B cell (primary cell): ENCODE data around the gene SLF2. TPM values are rescaled to one million over a fixed set of nuclear protein-coding genes. Genes with fewer than 3 reads are reported as not detected.

ENCODE experiments used
- ATAC-seq: fragments of 200-7000 bp; cut with Tn5 transposase; one replicate; pipeline ENCODE4 v1.10.0; 2021; ENCODE audit warnings: low read depth, mild to moderate bottlenecking, moderate number of reproducible peaks, moderate library complexity
- CTCF ChIA-PET: fragments of 350-600 bp; sonication (Branson Sonifier 250); formaldehyde crosslinking; loops from one replicate; lab custom pipeline; 2021; ENCODE audit warnings: antibody characterized with exemption, inconsistent platforms; lab: Charles Lee
- POLR2A ChIA-PET: fragments of 350-600 bp; sonication (Branson Sonifier 250); formaldehyde crosslinking; loops from one replicate; lab custom pipeline; 2021; ENCODE audit warnings: antibody characterized with exemption; lab: Charles Lee
- DNase-seq: peaks from one replicate; pipeline ENCODE4 v3.0.0; 2013
- H2AFZ ChIP-seq: 2 replicates; pipeline ENCODE4 v1.6.1; 2012; ENCODE audit warnings: mild to moderate bottlenecking, low read depth, low read length; ENCODE audit not compliant: insufficient read depth, poor library complexity, severe bottlenecking
- H3K27ac ChIP-seq, 2 donors: 1 replicate in 1 of 2; 2 replicates in 1 of 2; pipeline ENCODE4 v1.5.1; 2012 to 2013; ENCODE audit warnings: low read length in 2 of 2, mild to moderate bottlenecking in 2 of 2, moderate library complexity in 1 of 2
- H3K27me3 ChIP-seq, 4 experiments: fragments of 200-600 bp in 1 of 4; sonication (generic) in 1 of 4; replicated peaks in 1 of 4; 1 replicate in 2 of 4; 2 replicates in 2 of 4; pipeline versions ENCODE4 v1.6.1 to v1.7.0; 2013 to 2016; ENCODE audit warnings: low read length in 3 of 4, mild to moderate bottlenecking in 2 of 4, mixed read lengths in 1 of 4, moderate library complexity in 1 of 4; ENCODE audit not compliant: insufficient read depth in 4 of 4, control insufficient read depth in 3 of 4; ENCODE audit errors: control extremely low read depth in 1 of 4
- H3K36me3 ChIP-seq, 2 experiments: replicated peaks in 1 of 2; 1 replicate in 1 of 2; 2 replicates in 1 of 2; pipeline versions ENCODE4 v1.6.1 to v1.7.1; 2013; ENCODE audit warnings: low read length in 1 of 2; ENCODE audit not compliant: insufficient read depth in 2 of 2, control insufficient read depth in 1 of 2; ENCODE audit errors: control extremely low read depth in 1 of 2, extremely low read depth in 1 of 2
- H3K4me1 ChIP-seq, 2 donors: fragments of 200-600 bp in 1 of 2; sonication (generic) in 1 of 2; 1 replicate in 1 of 2; 2 replicates in 1 of 2; pipeline versions ENCODE4 v1.5.1 to v1.6.1; 2013 to 2017; ENCODE audit warnings: low read length in 2 of 2; ENCODE audit not compliant: control insufficient read depth in 2 of 2, insufficient read depth in 2 of 2
- H3K4me2 ChIP-seq: replicated peaks from 2 replicates; pipeline ENCODE3; 2012; ENCODE audit warnings: mild to moderate bottlenecking, low read depth, low read length; ENCODE audit not compliant: poor library complexity, severe bottlenecking
- H3K4me3 ChIP-seq, 5 experiments: fragments of 200-600 bp in 1 of 5; sonication (generic) in 1 of 5; 1 replicate in 3 of 5; 2 replicates in 2 of 5; pipeline versions ENCODE4 v1.5.1 to v1.7.0; 2011 to 2016; ENCODE audit warnings: low read length in 4 of 5, mild to moderate bottlenecking in 4 of 5, low read depth in 2 of 5, control low read depth in 1 of 5, moderate library complexity in 1 of 5; ENCODE audit not compliant: insufficient read depth in 1 of 5; ENCODE audit errors: control extremely low read depth in 1 of 5, extremely low read depth in 1 of 5
- H3K79me2 ChIP-seq: fragments of 200-600 bp; sonication (generic); one replicate; pipeline ENCODE4 v1.6.0; 2016; ENCODE audit warnings: low read length; ENCODE audit not compliant: control insufficient read depth, insufficient read depth
- H3K9ac ChIP-seq: fragments of 200-600 bp; sonication (generic); 2 replicates; pipeline ENCODE4 v1.6.1; 2017; ENCODE audit warnings: mild to moderate bottlenecking, low read length, moderate library complexity
- H3K9me3 ChIP-seq, 3 donors: one replicate each; pipeline versions ENCODE4 v1.6.1 to v1.7.1; 2013; ENCODE audit warnings: low read length in 2 of 3; ENCODE audit not compliant: control insufficient read depth in 2 of 3, insufficient read depth in 1 of 3; ENCODE audit errors: control extremely low read depth in 1 of 3
- H4K20me1 ChIP-seq: 2 replicates; pipeline ENCODE4 v1.6.0; 2012; ENCODE audit warnings: mild to moderate bottlenecking, low read length; ENCODE audit not compliant: insufficient read depth, control insufficient read depth, poor library complexity, severe bottlenecking
- H3K27ac Mint-ChIP-seq: one replicate; pipeline ENCODE4 v1.8.0; 2021; ENCODE audit warnings: mixed read lengths
- H3K27me3 Mint-ChIP-seq: one replicate; pipeline ENCODE4 v1.8.0; 2021; ENCODE audit warnings: mixed read lengths
- H3K4me1 Mint-ChIP-seq: one replicate; pipeline ENCODE4 v1.8.0; 2021; ENCODE audit warnings: mixed read lengths
- H3K4me3 Mint-ChIP-seq: one replicate; pipeline ENCODE4 v1.8.0; 2021; ENCODE audit warnings: mixed read lengths
- H3K9me3 Mint-ChIP-seq: one replicate; pipeline ENCODE4 v1.8.0; 2022; ENCODE audit warnings: mixed read lengths; ENCODE audit not compliant: insufficient read depth
- EZH2 ChIP-seq: IDR thresholded peaks from 2 replicates; pipeline ENCODE4 v1.6.1; 2012; ENCODE audit warnings: borderline replicate concordance, low read depth, mild to moderate bottlenecking, moderate library complexity, low read length; ENCODE audit not compliant: insufficient read depth, poor library complexity, severe bottlenecking
- WGBS: methylation state at CpG from one replicate; pipeline ENCODE4 v1.1.5; 2013; ENCODE audit warnings: missing lambda C conversion rate; ENCODE audit not compliant: insufficient coverage; 5-methylcytosine and 5-hydroxymethylcytosine counted together
- intact Hi-C: fragments of 100-400 bp; cut with micrococcal nuclease; formaldehyde crosslinking; loops from one replicate; pipeline ENCODE4 v1.10.0; 2022
- polyA plus RNA-seq: library from polyadenylated mRNA; depleted of rRNA; stranded (reverse); fragments of >200 nt; gene quantifications from 2 replicates; pipeline ENCODE4 v1.2.3, GENCODE V29; 2012
- total RNA-seq, 2 donors: library from RNA; stranded (reverse); fragments of 120-200 nt in 1 of 2; gene quantifications; 1 replicate in 1 of 2; 2 replicates in 1 of 2; pipeline versions ENCODE4 v1.2.3 to v1.2.4, GENCODE V29; 2013 to 2022
- TF ChIP-seq, protein P1 (sequence below): fragments of 200-600 bp; IDR thresholded peaks from one replicate; pipeline ENCODE4 v1.8.0; 2022; ENCODE audit warnings: antibody characterized with exemption, mild to moderate bottlenecking

SLF2 gene
- total and polyA plus RNA-seq, 2 donors (not counting 1 experiment from before 2014, with no cell fraction given), result 11.8 to 65.6 TPM

DNA sequence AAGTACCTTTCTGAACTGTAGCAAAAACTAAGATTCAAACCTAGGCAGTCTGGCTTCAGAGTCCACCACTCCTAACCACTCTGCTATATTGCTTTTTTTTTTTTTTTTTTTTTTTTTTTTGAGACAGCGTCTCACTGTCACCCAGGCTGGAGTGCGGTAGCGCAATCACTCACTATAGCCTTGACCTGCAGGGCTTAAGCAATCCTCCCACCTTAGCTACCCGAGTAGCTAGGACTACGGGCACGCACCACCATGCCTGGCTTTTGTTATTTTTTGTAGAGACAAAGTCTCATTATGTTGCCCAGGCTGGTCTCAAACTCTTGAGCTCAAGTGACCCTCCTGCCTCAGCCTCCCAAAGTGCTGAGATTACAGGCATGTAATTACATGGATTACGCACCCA, 10.1 kb upstream of the SLF2 start:
- Histone ChIP-seq H2AFZ (no peak overlapping the region), H3K9ac (no peak overlapping the region), H3K27ac (no peak overlapping the region), H3K4me3 (no peak overlapping the region), H3K79me2 (no peaks in the 10 kb centered on the region), H3K4me1 (no peaks in the 10 kb centered on the region), H3K4me2 (no peak overlapping the region), H4K20me1 (no peaks in the 10 kb centered on the region), H3K27me3 (peaks cover 0 to 14% (median 7%) of the 10 kb centered on the region in 4 experiments), H3K36me3 (no peaks in the 10 kb centered on the region), H3K9me3 (no peaks in the 10 kb centered on the region)
- 95% methylated on average over 3 of the region's 7 CpGs for WGBS
- CTCF ChIA-PET, result no interaction called here
- Mint-ChIP-seq H3K4me1 (no peaks in the 10 kb centered on the region), H3K27me3 (peaks cover 22% of the 10 kb centered on the region), H3K4me3 (no peak overlapping the region), H3K9me3 (no peaks in the 10 kb centered on the region), H3K27ac (no peak overlapping the region)
- DNase-seq, result no peak
- intact Hi-C loops, result no loop called here
- TF ChIP-seq EZH2, result no peak
- TF ChIP-seq, protein P1, sequence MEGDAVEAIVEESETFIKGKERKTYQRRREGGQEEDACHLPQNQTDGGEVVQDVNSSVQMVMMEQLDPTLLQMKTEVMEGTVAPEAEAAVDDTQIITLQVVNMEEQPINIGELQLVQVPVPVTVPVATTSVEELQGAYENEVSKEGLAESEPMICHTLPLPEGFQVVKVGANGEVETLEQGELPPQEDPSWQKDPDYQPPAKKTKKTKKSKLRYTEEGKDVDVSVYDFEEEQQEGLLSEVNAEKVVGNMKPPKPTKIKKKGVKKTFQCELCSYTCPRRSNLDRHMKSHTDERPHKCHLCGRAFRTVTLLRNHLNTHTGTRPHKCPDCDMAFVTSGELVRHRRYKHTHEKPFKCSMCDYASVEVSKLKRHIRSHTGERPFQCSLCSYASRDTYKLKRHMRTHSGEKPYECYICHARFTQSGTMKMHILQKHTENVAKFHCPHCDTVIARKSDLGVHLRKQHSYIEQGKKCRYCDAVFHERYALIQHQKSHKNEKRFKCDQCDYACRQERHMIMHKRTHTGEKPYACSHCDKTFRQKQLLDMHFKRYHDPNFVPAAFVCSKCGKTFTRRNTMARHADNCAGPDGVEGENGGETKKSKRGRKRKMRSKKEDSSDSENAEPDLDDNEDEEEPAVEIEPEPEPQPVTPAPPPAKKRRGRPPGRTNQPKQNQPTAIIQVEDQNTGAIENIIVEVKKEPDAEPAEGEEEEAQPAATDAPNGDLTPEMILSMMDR, result no peak
- POLR2A ChIA-PET, result no interaction called here
- no peak for ATAC-seq

DNA sequence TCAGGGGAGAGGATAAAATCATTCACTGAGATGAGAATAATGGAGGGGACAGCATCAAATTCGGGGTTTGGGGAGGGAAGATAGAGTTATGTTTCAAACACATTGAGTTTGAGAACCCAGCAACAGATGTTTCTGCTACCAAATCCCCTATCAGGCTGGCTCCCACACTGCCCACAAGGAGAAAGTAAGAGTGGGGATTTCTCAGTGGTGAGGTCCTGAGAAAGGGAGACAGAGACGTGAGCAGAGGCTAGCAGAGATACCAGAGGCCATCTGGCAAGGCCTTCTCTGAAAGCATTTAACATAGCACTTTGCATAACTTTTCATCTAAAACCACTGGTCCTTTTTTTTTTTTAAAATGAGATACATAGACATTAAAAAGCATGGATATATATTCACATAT, 7.8 kb upstream of the SLF2 start:
- Histone ChIP-seq H3K79me2 (no peaks in the 10 kb centered on the region), H3K27me3 (peaks cover 0 to 11% (median 7%) of the 10 kb centered on the region in 4 experiments), H3K4me1 (peaks cover 0 to 4% of the 10 kb centered on the region in 2 donors), H3K9me3 (no peaks in the 10 kb centered on the region), H3K36me3 (no peaks in the 10 kb centered on the region), H3K4me2 (no peak overlapping the region), H2AFZ (no peak overlapping the region), H3K27ac (no peak overlapping the region), H4K20me1 (no peaks in the 10 kb centered on the region), H3K4me3 (no peak overlapping the region), H3K9ac (no peak overlapping the region)
- intact Hi-C loops, result no loop called here
- TF ChIP-seq, protein P1, result no peak
- no peak for TF ChIP-seq EZH2
- ATAC-seq (no peak), DNase-seq (no peak)
- Mint-ChIP-seq H3K27ac (no peak overlapping the region), H3K27me3 (peaks cover 20% of the 10 kb centered on the region), H3K4me3 (no peak overlapping the region), H3K4me1 (no peaks in the 10 kb centered on the region), H3K9me3 (no peaks in the 10 kb centered on the region)
- POLR2A ChIA-PET, result no interaction called here
- WGBS, result 83% methylated on average over 1 of the region's 2 CpGs
- CTCF ChIA-PET, result interaction anchor here (0.9 kb wide), 1 partner anchor 39 kb away, joined by 3 read pairs; no protein-coding TSS in a partner anchor
